ENCODE measurements around the gene SLC22A5. TPM values are rescaled to one million over a fixed set of nuclear protein-coding genes. Genes with fewer than 3 reads are reported as not detected.

SLC22A5 gene
- total and polyA plus RNA-seq, 8 donors, result 5.5 to 13.1 (median 7.8) TPM

- DNase-seq, result no peak
- no peak for FAIRE-seq
- TF ChIP-seq CTCF (IDR thresholded peaks at IDR 0.05), result no peak
- no peak overlapping the region for H3K27ac ChIP-seq
- intact Hi-C loops (cut with DNase I), result no loop called here
- H3K27me3 ChIP-seq, result no peaks in the 10 kb centered on the region
- H3K4me3 ChIP-seq, result no peak overlapping the region
- H3K4me1 ChIP-seq, result no peaks in the 10 kb centered on the region
- ATAC-seq, result no peak
- peaks cover 0 to 17% (median 0%) of the 10 kb centered on the region in 3 donors for H3K36me3 ChIP-seq
- H3K9me3 ChIP-seq, result no peaks in the 10 kb centered on the region
- 90 to 92% methylated on average over 16 of the region's 16 CpGs for WGBS, 2 donors
Measured at GRCh38 chr5:132376694-132377641, 7.5 kb downstream of the SLC22A5 start.

- FAIRE-seq (no peak), ATAC-seq (no peak), DNase-seq (no peak)
- no peak overlapping the region for H3K4me3 ChIP-seq
- H3K27ac ChIP-seq, result no peak overlapping the region
- no peak for TF ChIP-seq CTCF (IDR thresholded peaks at IDR 0.05)
- no peaks in the 10 kb centered on the region for H3K9me3 ChIP-seq
- intact Hi-C loops (cut with DNase I), result no loop called here
- peaks cover 0 to 17% (median 0%) of the 10 kb centered on the region in 3 donors for H3K36me3 ChIP-seq
- 84 to 87% methylated on average over 7 of the region's 7 CpGs for WGBS, 2 donors
- no peaks in the 10 kb centered on the region for H3K27me3 ChIP-seq
- no peaks in the 10 kb centered on the region for H3K4me1 ChIP-seq
Measured at GRCh38 chr5:132377738-132378137, 8.2 kb downstream of the SLC22A5 start.

- H3K27me3 ChIP-seq, result no peaks in the 10 kb centered on the region
- no peak overlapping the region for H3K4me3 ChIP-seq
- H3K36me3 ChIP-seq, result peaks cover 0 to 17% (median 0%) of the 10 kb centered on the region in 3 donors
- no peak for FAIRE-seq
- H3K9me3 ChIP-seq, result no peaks in the 10 kb centered on the region
- intact Hi-C loops (cut with DNase I), result no loop called here
- peak in 1 of 4 donors; percentile 48 for ATAC-seq
- no peaks in the 10 kb centered on the region for H3K4me1 ChIP-seq
- TF ChIP-seq CTCF (IDR thresholded peaks at IDR 0.05), result no peak
- H3K27ac ChIP-seq, result no peak overlapping the region
- no peak for DNase-seq
- WGBS, 2 donors, result 69 to 71% methylated on average over 3 of the region's 3 CpGs
Measured at GRCh38 chr5:132378580-132378979, 9.1 kb downstream of the SLC22A5 start.

GRCh38 chr5:132380047-132380446, 10.5 kb downstream of the SLC22A5 start:
- H3K9me3 ChIP-seq, result no peaks in the 10 kb centered on the region
- H3K36me3 ChIP-seq, result peaks cover 0 to 27% (median 0%) of the 10 kb centered on the region in 3 donors
- intact Hi-C loops (cut with DNase I), result loop anchor here in 1 of 3 donors (10.0 kb wide), 1 partner anchor 125 kb away; no protein-coding TSS in a partner anchor
- H3K4me1 ChIP-seq, result no peaks in the 10 kb centered on the region
- FAIRE-seq, result no peak
- H3K27me3 ChIP-seq, result no peaks in the 10 kb centered on the region
- no peak overlapping the region for H3K27ac ChIP-seq
- no peak for DNase-seq
- ATAC-seq, result no peak
- TF ChIP-seq CTCF (IDR thresholded peaks at IDR 0.05), result no peak
- no peak overlapping the region for H3K4me3 ChIP-seq
- WGBS, 2 donors, result 88 to 90% methylated on average over 6 of the region's 6 CpGs

- FAIRE-seq (no peak), ATAC-seq (no peak), DNase-seq (no peak)
- Histone ChIP-seq H3K27me3 (no peaks in the 10 kb centered on the region), H3K27ac (no peak overlapping the region), H3K9me3 (no peaks in the 10 kb centered on the region), H3K36me3 (peaks cover 0 to 27% (median 0%) of the 10 kb centered on the region in 3 donors), H3K4me1 (peaks cover 0 to 4% (median 3%) of the 10 kb centered on the region in 3 donors), H3K4me3 (no peak overlapping the region)
- WGBS, 2 donors, result 81 to 86% methylated on average over 2 of the region's 2 CpGs
- intact Hi-C loops (cut with DNase I), result loop anchor here in 1 of 3 donors (10.0 kb wide), 1 partner anchor 124 kb away; no protein-coding TSS in a partner anchor
- no peak for TF ChIP-seq CTCF (IDR thresholded peaks at IDR 0.05)
Measured at GRCh38 chr5:132380741-132381140, 11.2 kb downstream of the SLC22A5 start.
